Stimulated activated CD4-positive, alpha-beta T cell treated with anti-CD3 and anti-CD28 coated beads, Interleukin-12 subunit alpha, Interleukin-12 subunit beta, amount 100 ng/mL, for 4 hours (primary cell): ENCODE measurements around the gene C2CD3.
"Not testable (repeated sequence)": the region's sequence is repeated elsewhere in the genome, so short reads cannot be mapped to it uniquely, and the experiment has no call there.

Experiments used
- DNase-seq: peaks from one replicate; pipeline ENCODE4 v3.0.0-alpha.2; 2020

The C2CD3 gene

GRCh38 chr11:74120260-74121035, 50.4 kb downstream of the C2CD3 start:
- not testable (repeated sequence) for DNase-seq

DNA sequence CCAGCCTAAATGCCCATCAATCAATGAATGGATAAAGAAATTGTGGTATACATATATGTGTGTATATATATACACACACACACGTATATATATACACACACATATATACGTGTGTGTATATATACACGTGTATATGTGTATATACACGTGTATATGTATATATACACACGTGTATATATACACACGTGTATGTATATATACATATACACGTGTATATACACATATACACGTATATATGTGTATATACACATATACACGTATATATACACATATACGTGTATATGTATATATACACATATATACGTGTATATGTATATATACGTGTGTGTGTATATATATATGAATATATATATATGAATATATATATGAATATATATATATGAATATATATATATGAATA, 54.1 kb downstream of the C2CD3 start:
- no peak for DNase-seq

- DNase-seq: no peak
These were observed 57.9 kb downstream of the C2CD3 start for GRCh38 chr11:74112877-74113276.

DNA sequence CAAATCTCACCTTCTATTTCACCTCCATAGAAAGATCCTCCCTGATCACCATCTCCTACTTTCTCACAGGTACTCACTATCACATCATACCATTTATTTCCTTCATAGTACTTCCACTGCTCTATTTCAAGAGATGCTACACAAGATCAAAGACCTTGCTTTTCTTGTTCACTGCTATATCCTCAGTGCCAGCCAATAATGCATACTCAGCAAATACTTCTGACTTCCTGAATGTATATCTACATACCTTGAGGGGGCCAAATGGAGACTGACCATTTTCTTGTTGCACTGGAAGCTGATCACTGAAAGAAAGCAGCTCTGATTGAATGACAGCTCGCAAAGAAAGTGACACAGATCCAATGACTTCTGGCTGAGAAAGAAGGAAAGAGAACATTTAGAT, 64.7 kb downstream of the C2CD3 start:
- DNase-seq: no peak

GRCh38 chr11:74102321-74102720, 68.5 kb downstream of the C2CD3 start:
- DNase-seq: no peak

GRCh38 chr11:74100735-74101134, 70.1 kb downstream of the C2CD3 start:
- no peak for DNase-seq

DNA sequence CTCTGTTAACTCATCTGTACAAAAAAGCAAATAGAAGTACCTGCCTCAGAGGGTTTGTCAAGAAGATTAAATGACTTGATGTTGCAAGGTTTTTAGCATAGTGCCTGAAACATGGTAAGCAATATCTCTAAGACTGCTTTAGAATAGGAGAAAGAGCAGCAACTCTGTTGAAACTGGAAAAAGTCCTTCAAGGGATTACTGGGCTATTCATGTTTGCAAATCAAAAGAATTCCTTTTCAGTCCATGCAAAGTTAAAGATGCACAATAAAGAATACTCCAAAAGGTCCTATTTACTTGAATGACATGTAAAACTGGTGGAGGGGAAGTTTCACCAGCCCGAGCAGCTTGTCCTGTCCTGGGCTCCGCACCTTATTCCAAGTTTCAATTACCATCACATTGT, 70.6 kb downstream of the C2CD3 start:
- DNase-seq: no peak

GRCh38 chr11:74097686-74098237, 73.0 kb downstream of the C2CD3 start:
- DNase-seq: no peak

GRCh38 chr11:74094393-74094792, 76.4 kb downstream of the C2CD3 start:
- DNase-seq: no peak

- no peak for DNase-seq
These were observed 78.4 kb downstream of the C2CD3 start for GRCh38 chr11:74092425-74092824.

- no peak for DNase-seq
These were observed 79.3 kb downstream of the C2CD3 start for GRCh38 chr11:74091549-74091948.

- DNase-seq: no peak
These were observed 80.1 kb downstream of the C2CD3 start for GRCh38 chr11:74090701-74091100.

GRCh38 chr11:74086242-74086884, 84.4 kb downstream of the C2CD3 start:
- no peak for DNase-seq

DNA sequence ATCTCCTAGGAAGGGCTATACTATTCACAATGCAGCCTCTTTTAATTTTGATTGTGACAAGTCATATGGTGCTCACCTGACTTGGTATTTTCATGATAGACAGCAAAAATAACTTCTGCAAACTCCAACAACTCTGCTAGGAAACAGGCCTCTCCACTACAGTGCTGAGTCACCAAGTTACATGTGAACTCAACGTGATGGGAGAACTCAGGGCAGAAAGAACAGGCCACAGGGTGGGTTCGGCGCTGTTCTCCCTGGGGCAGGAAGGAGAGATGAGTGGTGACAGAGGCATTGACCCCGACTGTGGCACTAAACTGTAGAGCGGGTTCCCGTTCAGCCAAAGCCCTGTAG, 85.3 kb downstream of the C2CD3 start:
- DNase-seq: no peak

DNA sequence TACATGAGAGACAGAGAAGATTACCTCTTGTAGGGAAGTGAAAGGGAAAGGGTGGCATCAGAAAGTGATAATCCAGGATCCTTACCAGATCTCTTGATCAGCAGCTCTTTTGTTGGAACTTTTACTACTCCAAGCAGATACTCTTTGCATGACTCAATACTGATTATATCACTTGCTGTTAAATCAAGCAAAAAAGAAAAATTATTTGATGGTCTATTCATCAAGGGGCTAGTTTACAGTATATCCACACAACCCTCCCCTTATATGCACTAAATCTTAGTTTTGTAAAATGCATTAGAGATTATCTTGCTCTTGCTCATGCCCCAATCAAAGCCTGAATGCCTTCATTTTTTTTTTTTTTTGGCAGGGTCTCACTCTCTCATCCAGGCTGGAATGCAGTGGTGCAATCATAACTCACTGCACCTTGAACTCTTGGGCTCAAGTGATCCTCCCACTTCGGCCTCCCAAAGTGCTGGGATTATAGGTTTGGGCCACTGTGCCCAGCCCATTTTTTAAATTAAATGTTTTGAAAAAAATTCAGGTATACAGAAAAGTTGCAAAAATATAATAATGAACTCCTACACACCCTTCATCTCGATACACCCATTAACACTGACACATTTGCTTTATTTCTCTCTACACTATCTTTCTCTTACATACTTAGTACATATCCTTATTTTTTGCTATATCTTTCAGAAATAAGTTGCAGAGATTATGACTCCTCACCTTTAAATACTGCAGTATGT, 85.8 kb downstream of the C2CD3 start:
- DNase-seq: no peak

DNA sequence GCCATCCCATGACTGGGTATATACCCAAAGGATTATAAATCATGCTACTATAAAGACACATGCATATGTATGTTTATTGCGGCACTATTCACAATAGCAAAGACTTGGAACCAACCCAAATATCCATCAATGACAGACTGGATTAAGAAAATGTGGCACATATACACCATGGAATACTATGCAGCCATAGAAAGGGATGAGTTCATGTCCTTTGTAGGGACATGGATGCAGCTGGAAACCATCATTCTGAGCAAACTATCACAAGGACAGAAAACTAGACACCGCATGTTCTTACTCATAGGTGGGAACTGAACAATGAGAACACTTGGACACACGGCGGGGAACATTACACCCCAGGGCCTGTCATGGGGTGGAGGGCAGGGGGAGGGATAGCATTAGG, 86.9 kb downstream of the C2CD3 start:
- not testable (repeated sequence) for DNase-seq

DNA sequence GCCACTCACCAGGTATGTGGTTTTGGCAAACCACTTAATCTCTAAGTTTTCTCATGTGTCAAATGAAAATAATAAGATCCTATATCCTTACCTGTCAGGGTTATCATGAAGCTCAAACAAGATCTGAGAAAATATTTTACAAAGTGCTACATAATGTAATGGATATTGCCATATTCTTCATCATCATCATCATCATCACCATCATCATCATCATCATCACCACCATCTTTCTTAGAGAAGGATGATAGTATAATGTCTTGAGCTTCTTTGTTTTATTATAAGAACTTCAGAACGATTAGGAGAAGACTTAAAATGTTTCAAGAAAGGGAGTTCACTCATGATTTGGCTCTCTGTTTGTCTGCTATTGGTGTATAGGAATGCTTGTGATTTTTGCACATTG, 89.4 kb downstream of the C2CD3 start:
- DNase-seq: no peak

DNA sequence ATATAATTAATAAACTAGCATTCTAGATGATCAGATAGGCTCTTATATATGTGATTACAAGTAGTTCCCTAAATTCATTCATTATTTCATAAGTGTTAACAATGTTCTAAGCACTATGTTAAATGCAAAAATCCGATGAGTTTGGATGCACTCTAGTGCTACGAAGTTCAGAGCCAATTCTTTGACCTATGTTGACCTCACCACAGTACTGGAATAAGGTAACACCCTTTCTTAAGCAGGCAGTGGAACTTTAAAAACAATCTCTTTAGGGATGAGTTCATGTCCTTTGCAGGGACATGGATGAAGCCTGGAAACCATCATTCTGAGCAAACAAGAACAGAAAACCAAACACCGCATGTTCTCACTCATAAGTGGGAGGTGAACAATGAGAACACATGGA, 93.6 kb downstream of the C2CD3 start:
- no peak for DNase-seq

DNA sequence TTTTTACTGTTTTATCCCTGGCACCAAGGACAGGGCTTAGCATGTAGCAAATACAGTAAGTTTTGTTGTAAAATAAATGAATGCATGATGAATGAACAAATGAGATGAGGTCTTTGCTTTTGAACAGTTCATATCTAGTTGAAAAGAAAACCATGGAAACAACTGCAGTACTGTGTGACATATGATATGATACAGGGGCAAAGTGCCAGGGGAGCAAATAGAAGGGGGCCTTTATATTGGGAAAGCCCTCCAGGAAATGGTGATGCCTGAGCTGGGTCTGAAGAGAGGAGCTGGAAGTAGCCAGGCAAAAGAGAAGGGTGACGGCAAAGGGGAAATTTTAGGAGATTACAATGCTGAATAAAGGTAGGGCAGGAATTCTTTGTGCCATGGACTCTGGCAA, 98.1 kb downstream of the C2CD3 start:
- no peak for DNase-seq

GRCh38 chr11:74072286-74072685, 98.5 kb downstream of the C2CD3 start:
- no peak for DNase-seq

- DNase-seq: no peak
These were observed 99.9 kb downstream of the C2CD3 start for GRCh38 chr11:74070723-74071492.

- DNase-seq: no peak
These were observed 101.4 kb downstream of the C2CD3 start for GRCh38 chr11:74069146-74070046.
